ENCODE data around the gene FUOM. TPM values are rescaled to one million over a fixed set of nuclear protein-coding genes. Genes with fewer than 3 reads are reported as not detected.
"Not testable (repeated sequence)": the region's sequence is repeated elsewhere in the genome, so short reads cannot be mapped to it uniquely, and the experiment has no call there.

The FUOM gene
- total RNA-seq, 2 donors from 2014 or later: 11.5 to 11.8 TPM

DNA sequence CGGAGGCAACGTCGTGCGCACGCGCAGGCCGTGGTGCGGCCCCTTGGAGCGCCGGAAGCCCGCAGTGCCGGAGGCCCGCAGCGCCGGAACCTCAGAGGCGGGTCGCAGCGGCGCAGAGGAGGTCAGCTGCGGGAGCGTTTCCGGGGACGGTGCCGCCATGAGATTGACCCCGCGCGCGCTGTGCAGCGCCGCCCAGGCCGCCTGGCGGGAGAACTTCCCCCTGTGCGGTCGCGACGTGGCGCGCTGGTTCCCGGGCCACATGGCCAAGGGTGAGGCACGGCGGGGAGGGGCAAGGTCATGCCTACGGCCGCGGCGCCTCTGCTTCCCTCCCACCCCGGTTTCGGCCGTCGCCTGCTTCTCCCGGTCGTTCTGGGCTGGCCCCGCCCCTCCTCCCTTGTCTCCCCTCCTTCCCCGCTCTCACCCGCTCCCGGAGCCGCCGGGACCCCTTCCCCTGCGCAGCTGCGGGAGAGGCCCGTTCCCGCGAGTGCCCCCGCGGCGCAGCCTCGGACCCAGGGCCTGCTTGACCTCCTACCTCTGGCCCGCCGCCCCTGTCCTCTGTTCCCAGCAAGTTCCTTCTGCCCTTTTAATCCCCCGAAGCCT lies 36.3 kb upstream of the FUOM start, which contains the start of gene MTG1:
Gene MTG1, plus strand, starts transcription at position 94 of the 600 bp plus-strand sequence. Its CDS starts 64 bp downstream, at position 158.
- Mint-ChIP-seq H3K4me3 (peak within 1 kb of the TSS; percentile 94), H3K27me3 (no peaks in the 10 kb centered on the region), H3K36me3 (no peaks in the 10 kb centered on the region), H3K4me1 (ENCODE audit: low read depth in 2 of 2) (peaks cover 28 to 35% of the 10 kb centered on the region in 2 donors), H3K9me3 (no peaks in the 10 kb centered on the region), H3K27ac (peak within 1 kb of the TSS; percentile 81 to 97)
- ATAC-seq (peak; percentile 94 to 97), DNase-seq (ENCODE audit: low spot score) (peak; percentile 97)

GRCh38 chr10:133393401-133394063 lies 35.7 kb upstream of the FUOM start:
- H3K36me3 Mint-ChIP-seq: no peaks in the 10 kb centered on the region

GRCh38 chr10:133391761-133392518 lies 34.1 kb upstream of the FUOM start:
- ATAC-seq (no peak), DNase-seq (ENCODE audit: low spot score) (no peak)
- Mint-ChIP-seq H3K9me3 (no peaks in the 10 kb centered on the region), H3K4me1 (ENCODE audit: low read depth in 2 of 2) (peaks cover 34 to 35% of the 10 kb centered on the region in 2 donors), H3K4me3 (peak overlapping the region; percentile 64), H3K27me3 (no peaks in the 10 kb centered on the region), H3K27ac (peak overlapping the region; percentile 75 to 82), H3K36me3 (no peaks in the 10 kb centered on the region)

More at GRCh38 chr10:133393401-133394063, 35.7 kb upstream of the FUOM start:
- ATAC-seq: no peak
- Mint-ChIP-seq H3K4me3 (peak overlapping the region; percentile 94), H3K27ac (peak overlapping the region; percentile 81 to 88), H3K9me3 (no peaks in the 10 kb centered on the region), H3K27me3 (no peaks in the 10 kb centered on the region), H3K4me1 (ENCODE audit: low read depth in 2 of 2) (peaks cover 35 to 39% of the 10 kb centered on the region in 2 donors)
- DNase-seq (ENCODE audit: low spot score): no peak

DNA sequence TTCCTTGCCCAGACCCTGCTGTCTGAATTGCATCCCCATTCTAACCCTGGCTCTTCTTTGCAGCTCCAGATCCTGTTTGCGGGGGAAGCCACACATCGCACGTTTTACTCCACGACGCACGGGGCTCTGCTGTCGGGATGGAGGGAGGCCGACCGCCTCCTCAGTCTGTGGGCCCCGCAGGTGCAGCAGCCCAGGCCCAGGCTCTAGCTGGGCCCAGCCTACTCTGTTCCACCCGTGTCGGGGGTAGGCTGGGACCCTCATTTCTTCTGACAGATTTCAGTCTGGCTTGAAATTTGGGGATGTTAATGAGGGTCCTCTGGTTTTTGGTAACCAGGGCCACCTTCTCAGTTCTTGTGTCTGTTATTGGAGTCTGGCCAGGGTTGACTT lies 33.4 kb upstream of the FUOM start:
- Mint-ChIP-seq H3K9me3 (no peaks in the 10 kb centered on the region), H3K36me3 (no peaks in the 10 kb centered on the region), H3K4me1 (ENCODE audit: low read depth in 2 of 2) (peaks cover 33 to 35% of the 10 kb centered on the region in 2 donors), H3K27me3 (no peaks in the 10 kb centered on the region), H3K4me3 (peak overlapping the region; percentile 64), H3K27ac (peak overlapping the region; percentile 75 to 82)
- DNase-seq (ENCODE audit: low spot score): no peak
- no peak for ATAC-seq

DNA sequence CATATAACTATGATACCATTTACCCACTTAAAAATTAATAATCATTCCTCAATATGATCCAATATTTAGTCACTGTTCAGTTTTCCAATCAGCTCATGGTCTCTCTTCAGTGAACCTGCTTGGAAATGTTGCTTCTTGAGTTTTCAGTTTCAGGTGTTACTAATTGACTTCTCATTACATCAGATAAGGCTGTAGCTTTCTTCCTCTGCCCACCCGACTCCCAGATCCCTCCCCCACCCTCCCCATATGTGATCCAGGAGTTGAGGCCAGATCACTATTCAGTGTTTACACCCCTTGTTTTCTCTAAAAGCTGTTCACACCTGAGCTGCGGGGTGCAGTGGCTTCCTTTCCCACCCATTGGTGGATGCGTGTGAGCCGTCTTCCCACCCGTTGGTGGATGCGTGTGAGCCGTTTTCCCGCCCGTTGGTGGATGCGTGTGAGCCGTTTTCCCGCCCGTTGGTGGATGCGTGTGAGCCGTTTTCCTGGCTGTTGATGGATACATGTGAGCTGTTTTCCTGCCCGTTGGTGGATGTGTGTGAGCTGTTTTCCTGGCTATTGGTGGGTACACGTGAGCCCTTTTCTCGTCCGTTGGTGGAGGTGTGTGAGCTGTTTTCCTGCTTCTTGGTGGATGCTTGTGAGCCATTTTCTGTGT lies 32.9 kb upstream of the FUOM start:
- no peaks in the 10 kb centered on the region for H3K27me3 Mint-ChIP-seq
- no peaks in the 10 kb centered on the region for H3K36me3 Mint-ChIP-seq
- H3K9me3 Mint-ChIP-seq: no peaks in the 10 kb centered on the region
- DNase-seq (ENCODE audit: low spot score) (no peak), ATAC-seq (no peak)
- H3K27ac Mint-ChIP-seq: peak overlapping the region; percentile 75 to 82
- peak overlapping the region; percentile 83 for H3K4me3 Mint-ChIP-seq
- peaks cover 32 to 35% of the 10 kb centered on the region in 2 donors for H3K4me1 Mint-ChIP-seq (ENCODE audit: low read depth in 2 of 2)

GRCh38 chr10:133388973-133389818 lies 31.4 kb upstream of the FUOM start:
- peak overlapping the region; percentile 75 to 89 for H3K27ac Mint-ChIP-seq
- no peaks in the 10 kb centered on the region for H3K36me3 Mint-ChIP-seq
- DNase-seq (ENCODE audit: low spot score) (no peak), ATAC-seq (peak in 1 of 2 donors; percentile 49)
- no peaks in the 10 kb centered on the region for H3K27me3 Mint-ChIP-seq
- H3K9me3 Mint-ChIP-seq: no peaks in the 10 kb centered on the region
- H3K4me1 Mint-ChIP-seq (ENCODE audit: low read depth in 2 of 2): peaks cover 22 to 30% of the 10 kb centered on the region in 2 donors
- H3K4me3 Mint-ChIP-seq: peak overlapping the region; percentile 82

DNA sequence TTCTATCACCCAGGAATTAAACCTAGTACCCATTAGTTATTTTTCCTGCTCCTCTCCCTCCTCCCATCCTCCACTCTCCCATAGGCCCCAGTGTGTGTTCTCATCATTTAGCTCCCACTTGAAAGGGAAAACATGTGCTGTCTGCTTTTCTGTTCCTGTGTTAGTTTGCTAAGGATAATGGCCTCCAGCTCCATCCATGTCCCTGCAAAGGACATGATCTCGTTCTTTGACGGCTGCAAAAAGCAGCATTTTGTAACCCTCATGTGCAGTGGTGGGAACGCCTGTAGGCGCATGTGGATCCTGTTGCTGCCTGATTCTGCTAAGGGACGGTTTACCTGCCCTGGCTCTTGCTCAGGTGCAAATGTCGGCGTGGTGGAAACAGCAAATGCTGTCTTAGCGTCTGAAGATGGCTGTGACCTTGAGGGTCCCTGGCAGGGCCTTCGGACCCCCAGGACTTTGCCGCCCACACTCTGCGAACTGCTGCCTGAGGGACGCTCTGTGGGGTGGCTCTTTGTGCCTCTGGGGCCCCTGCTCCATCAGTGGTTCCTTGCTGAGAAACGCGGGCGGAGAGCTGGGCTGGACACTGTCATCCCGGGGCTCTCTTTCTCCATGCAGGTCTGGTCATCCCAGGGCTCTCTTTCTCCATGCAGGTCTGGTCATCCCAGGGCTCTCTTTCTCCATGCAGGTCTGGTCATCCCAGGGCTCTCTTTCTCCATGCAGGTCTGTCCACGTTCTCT lies 30.6 kb upstream of the FUOM start:
- no peaks in the 10 kb centered on the region for H3K36me3 Mint-ChIP-seq
- ATAC-seq: no peak
- DNase-seq (ENCODE audit: low spot score): no peak
- H3K9me3 Mint-ChIP-seq: no peaks in the 10 kb centered on the region
- peak overlapping the region; percentile 82 for H3K4me3 Mint-ChIP-seq
- peaks cover 22 to 30% of the 10 kb centered on the region in 2 donors for H3K4me1 Mint-ChIP-seq (ENCODE audit: low read depth in 2 of 2)
- H3K27me3 Mint-ChIP-seq: no peaks in the 10 kb centered on the region
- peak overlapping the region; percentile 75 to 89 for H3K27ac Mint-ChIP-seq

GRCh38 chr10:133386951-133387350 lies 29.1 kb upstream of the FUOM start:
- H3K4me1 Mint-ChIP-seq (ENCODE audit: low read depth in 2 of 2): peaks cover 22 to 30% of the 10 kb centered on the region in 2 donors
- H3K36me3 Mint-ChIP-seq; H3K27ac Mint-ChIP-seq; H3K4me3 Mint-ChIP-seq; ATAC-seq; H3K27me3 Mint-ChIP-seq; H3K9me3 Mint-ChIP-seq; DNase-seq (ENCODE audit: low spot score): not testable (repeated sequence)

DNA sequence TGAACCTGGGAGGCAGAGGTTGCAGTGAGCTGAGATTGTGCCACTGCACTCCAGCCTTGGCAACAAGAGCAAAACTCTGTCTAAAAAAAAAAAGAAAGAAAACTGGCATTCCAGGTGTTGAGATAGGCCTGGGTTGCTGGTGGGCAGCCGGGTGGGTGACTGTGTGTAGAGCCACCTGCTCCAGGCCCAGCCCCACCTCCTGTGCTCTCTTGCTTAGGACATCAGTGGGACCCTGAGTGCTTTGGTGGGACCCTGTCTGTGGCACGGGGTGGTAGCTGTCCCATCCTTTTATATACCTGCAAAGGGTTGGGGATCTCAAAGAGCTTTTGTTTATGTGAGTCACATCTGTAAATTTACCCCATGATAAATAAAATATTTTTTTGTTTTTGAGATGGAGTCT lies 27.4 kb upstream of the FUOM start:
- H3K4me3 Mint-ChIP-seq: no peak overlapping the region
- H3K36me3 Mint-ChIP-seq: no peaks in the 10 kb centered on the region
- H3K9me3 Mint-ChIP-seq: no peaks in the 10 kb centered on the region
- DNase-seq (ENCODE audit: low spot score) (no peak), ATAC-seq (no peak)
- peaks cover 10 to 13% of the 10 kb centered on the region in 2 donors for H3K4me1 Mint-ChIP-seq (ENCODE audit: low read depth in 2 of 2)
- no peaks in the 10 kb centered on the region for H3K27me3 Mint-ChIP-seq
- no peak overlapping the region for H3K27ac Mint-ChIP-seq

DNA sequence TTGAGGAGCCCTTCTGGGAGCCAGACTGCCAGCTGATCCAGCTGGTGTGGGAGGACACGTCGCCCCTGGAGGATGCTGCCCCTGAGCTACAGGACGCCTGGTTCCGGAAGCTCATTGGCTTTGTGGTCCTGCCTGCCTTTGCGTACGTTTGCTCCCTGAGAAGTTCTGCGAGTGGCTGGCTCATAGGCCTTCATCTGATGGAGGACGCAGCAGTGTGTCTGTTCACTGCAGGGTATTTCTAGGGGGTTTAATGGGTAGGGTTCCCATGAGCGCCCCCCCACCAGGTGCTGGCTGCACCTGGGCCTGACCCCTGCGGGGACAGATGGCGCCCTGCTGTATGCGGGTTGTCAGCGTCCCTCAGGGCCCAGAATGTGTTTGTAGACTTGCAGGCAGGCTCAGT lies 26.3 kb upstream of the FUOM start:
- Mint-ChIP-seq H3K27ac (no peak overlapping the region), H3K4me3 (no peak overlapping the region), H3K9me3 (no peaks in the 10 kb centered on the region), H3K27me3 (no peaks in the 10 kb centered on the region), H3K36me3 (no peaks in the 10 kb centered on the region), H3K4me1 (ENCODE audit: low read depth in 2 of 2) (peaks cover 3 to 5% of the 10 kb centered on the region in 2 donors)
- DNase-seq (ENCODE audit: low spot score) (no peak), ATAC-seq (no peak)

GRCh38 chr10:133383551-133383950 lies 25.7 kb upstream of the FUOM start:
- Mint-ChIP-seq H3K4me1 (ENCODE audit: low read depth in 2 of 2) (peaks cover 0 to under 1% of the 10 kb centered on the region in 2 donors), H3K9me3 (no peaks in the 10 kb centered on the region), H3K36me3 (no peaks in the 10 kb centered on the region), H3K27ac (no peak overlapping the region), H3K27me3 (no peaks in the 10 kb centered on the region), H3K4me3 (no peak overlapping the region)
- ATAC-seq (no peak), DNase-seq (ENCODE audit: low spot score) (no peak)

DNA sequence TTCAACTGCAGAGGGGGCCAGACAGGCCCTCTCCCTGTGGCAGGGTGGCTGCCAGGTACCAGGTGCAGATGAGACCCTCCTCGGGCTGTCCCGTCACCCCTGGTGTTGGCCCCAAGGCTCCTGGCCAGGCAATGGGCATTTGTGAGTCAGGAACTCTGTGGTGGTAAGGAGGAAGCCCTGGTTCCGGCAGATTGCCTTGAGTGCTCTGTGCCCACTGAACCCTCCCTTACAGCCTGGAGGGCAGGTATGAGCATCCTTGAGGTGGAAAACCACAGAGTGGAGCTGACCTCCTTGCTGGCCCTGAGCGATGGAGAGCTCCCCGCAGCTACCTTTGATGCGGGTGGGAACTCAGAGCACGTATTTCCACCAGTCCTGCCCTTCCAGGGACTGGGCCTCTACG lies 23.2 kb upstream of the FUOM start:
- DNase-seq (ENCODE audit: low spot score) (no peak), ATAC-seq (no peak)
- H3K27ac Mint-ChIP-seq: no peak overlapping the region
- H3K36me3 Mint-ChIP-seq: no peaks in the 10 kb centered on the region
- no peaks in the 10 kb centered on the region for H3K9me3 Mint-ChIP-seq
- H3K4me1 Mint-ChIP-seq (ENCODE audit: low read depth in 2 of 2): peaks cover 0 to 4% of the 10 kb centered on the region in 2 donors
- no peaks in the 10 kb centered on the region for H3K27me3 Mint-ChIP-seq
- no peak overlapping the region for H3K4me3 Mint-ChIP-seq

Measured in natural killer cell treated with Interleukin-12 subunit alpha and Interleukin-12 subunit beta and Interleukin-15 and Interleukin-18, amount 100 ng/mL, for 72 hours (primary cell).